Mesenchymal stem cell (in vitro differentiated cells and primary cell): ENCODE measurements around the gene CCDC43.
A peak's percentile ranks its signal among the peaks of the same experiment; 100 is the strongest.
"Not testable (repeated sequence)": the region's sequence is repeated elsewhere in the genome, so short reads cannot be mapped to it uniquely, and the experiment has no call there.

Experiments
- DNase-seq: peaks from one replicate; pipeline ENCODE4 v3.0.0-alpha.2; 2013
- H2AFZ ChIP-seq: one replicate; pipeline ENCODE4 v1.6.1; 2013; ENCODE audit warnings: low read depth, mild to moderate bottlenecking, control low read depth, inconsistent platforms, low read length, moderate library complexity
- H2AK5ac ChIP-seq: 2 replicates; pipeline ENCODE4 v1.6.1; 2013; ENCODE audit warnings: low read length, moderate library complexity, mild to moderate bottlenecking, inconsistent platforms; ENCODE audit not compliant: severe bottlenecking
- H2BK120ac ChIP-seq: one replicate; pipeline ENCODE4 v1.6.1; 2013; ENCODE audit warnings: low read depth, mild to moderate bottlenecking, inconsistent platforms, low read length, moderate library complexity
- H2BK12ac ChIP-seq, 2 experiments: one replicate each; pipeline ENCODE4 v1.6.1; 2013; ENCODE audit warnings: inconsistent platforms in 2 of 2, low read length in 2 of 2, mild to moderate bottlenecking in 2 of 2, moderate library complexity in 2 of 2, control low read depth in 1 of 2
- H2BK15ac ChIP-seq: one replicate; pipeline ENCODE4 v1.6.1; 2013; ENCODE audit warnings: mild to moderate bottlenecking, low read depth, inconsistent platforms; ENCODE audit not compliant: poor library complexity, severe bottlenecking
- H2BK5ac ChIP-seq: 2 replicates; pipeline ENCODE4 v1.6.1; 2013; ENCODE audit warnings: low read depth, mild to moderate bottlenecking, low read length, control low read depth, inconsistent platforms; ENCODE audit not compliant: poor library complexity, severe bottlenecking
- H3K14ac ChIP-seq, 2 experiments: one replicate each; pipeline ENCODE4 v1.6.1; 2013; ENCODE audit warnings: inconsistent platforms in 2 of 2, low read length in 2 of 2, control low read depth in 1 of 2, mild to moderate bottlenecking in 1 of 2, moderate library complexity in 1 of 2
- H3K18ac ChIP-seq, 2 experiments: one replicate each; pipeline ENCODE4 v1.6.1; 2013; ENCODE audit warnings: inconsistent platforms in 2 of 2, low read length in 2 of 2, control low read depth in 1 of 2, low read depth in 1 of 2, mild to moderate bottlenecking in 1 of 2
- H3K23ac ChIP-seq, 2 experiments: one replicate each; pipeline ENCODE4 v1.6.1; 2013; ENCODE audit warnings: inconsistent platforms in 2 of 2, low read length in 2 of 2, mild to moderate bottlenecking in 2 of 2, moderate library complexity in 2 of 2, control low read depth in 1 of 2
- H3K27ac ChIP-seq: 2 replicates; pipeline ENCODE4 v1.5.1; 2013; ENCODE audit warnings: mild to moderate bottlenecking, moderate library complexity, low read length, control low read depth, inconsistent platforms; ENCODE audit not compliant: poor library complexity, severe bottlenecking
- H3K27me3 ChIP-seq, 2 experiments: 2 replicates each; pipeline versions ENCODE4 v1.6.1 to v1.7.0; 2013; ENCODE audit warnings: low read length in 2 of 2, mild to moderate bottlenecking in 2 of 2, moderate library complexity in 2 of 2, control low read depth in 1 of 2, inconsistent platforms in 1 of 2; ENCODE audit not compliant: control insufficient read depth in 1 of 2, insufficient read depth in 1 of 2
- H3K36me3 ChIP-seq, 2 experiments: 2 replicates each; pipeline versions ENCODE4 v1.6.1 to v1.7.0; 2013; ENCODE audit warnings: low read length in 2 of 2, control low read depth in 1 of 2, inconsistent platforms in 1 of 2, low read depth in 1 of 2, mild to moderate bottlenecking in 1 of 2; ENCODE audit not compliant: insufficient read depth in 2 of 2, control insufficient read depth in 1 of 2
- H3K4ac ChIP-seq, 2 experiments: one replicate each; pipeline ENCODE4 v1.6.1; 2013; ENCODE audit warnings: inconsistent platforms in 2 of 2, low read length in 2 of 2, mild to moderate bottlenecking in 2 of 2, moderate library complexity in 2 of 2, control low read depth in 1 of 2, low read depth in 1 of 2
- H3K4me1 ChIP-seq: 2 replicates; pipeline ENCODE4 v1.6.1; 2013; ENCODE audit warnings: low read depth, low read length, control low read depth; ENCODE audit not compliant: control insufficient read depth, insufficient read depth
- H3K4me2 ChIP-seq: 2 replicates; pipeline ENCODE4 v1.6.1; 2013; ENCODE audit warnings: low read length, mild to moderate bottlenecking, inconsistent platforms; ENCODE audit not compliant: poor library complexity, severe bottlenecking
- H3K4me3 ChIP-seq, 2 experiments: 2 replicates each; pipeline versions ENCODE4 v1.5.1 to v1.7.0; 2013; ENCODE audit warnings: low read length in 2 of 2, mild to moderate bottlenecking in 2 of 2, control low read depth in 1 of 2, low read depth in 1 of 2; ENCODE audit not compliant: insufficient read depth in 1 of 2
- H3K79me1 ChIP-seq: replicated peaks from 2 replicates; pipeline ENCODE4 v1.6.1; 2013; ENCODE audit warnings: mild to moderate bottlenecking, control low read depth, low read length, inconsistent platforms; ENCODE audit not compliant: poor library complexity, severe bottlenecking
- H3K9ac ChIP-seq: 2 replicates; pipeline ENCODE4 v1.7.0; 2013; ENCODE audit warnings: mild to moderate bottlenecking, low read length, moderate library complexity
- H3K9me3 ChIP-seq: 2 replicates; pipeline ENCODE4 v1.7.0; 2013; ENCODE audit warnings: mild to moderate bottlenecking, low read length; ENCODE audit not compliant: control insufficient read depth
- H4K8ac ChIP-seq: one replicate; pipeline ENCODE4 v1.6.1; 2013; ENCODE audit warnings: inconsistent platforms, mild to moderate bottlenecking, low read length, moderate library complexity
- H4K91ac ChIP-seq: one replicate; pipeline ENCODE4 v1.6.1; 2013; ENCODE audit warnings: mild to moderate bottlenecking, low read length, inconsistent platforms
- WGBS: methylation state at CpG from one replicate; pipeline ENCODE4 v1.1.7; 2013; ENCODE audit warnings: mixed read lengths; 5-methylcytosine and 5-hydroxymethylcytosine counted together

CCDC43 gene

DNA sequence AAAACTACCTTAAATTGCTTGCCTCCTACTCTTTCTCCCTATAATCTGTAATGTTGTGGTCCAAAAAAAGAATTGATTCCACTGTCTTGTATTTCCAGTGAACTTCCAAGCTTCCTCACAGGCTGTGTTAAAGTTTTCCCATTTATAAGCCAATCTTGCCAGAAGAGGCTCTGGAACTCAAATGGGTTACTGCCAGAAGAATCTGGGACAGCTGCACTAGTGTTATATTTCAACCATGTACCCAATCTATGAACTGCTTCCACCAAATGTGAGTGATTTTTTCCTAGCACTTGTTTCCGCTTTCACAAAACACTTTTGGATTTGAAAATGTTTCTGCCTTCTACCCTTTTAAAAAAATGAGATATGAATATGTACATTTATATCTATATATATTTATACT is 1.8 kb downstream of the CCDC43 start:
- H4K8ac ChIP-seq: no peak overlapping the region
- no peak overlapping the region for H2AK5ac ChIP-seq
- H3K23ac ChIP-seq: no peak overlapping the region
- peaks cover 8% of the 10 kb centered on the region for H3K4me1 ChIP-seq
- WGBS: no CpG with 5 or more reads among the region's 1 CpG
- H3K9me3 ChIP-seq: no peaks in the 10 kb centered on the region
- no peak for DNase-seq
- H2AFZ ChIP-seq: no peak overlapping the region
- no peak overlapping the region for H3K9ac ChIP-seq
- H3K4me3 ChIP-seq: no peak overlapping the region
- H2BK12ac ChIP-seq: no peak overlapping the region
- no peaks in the 10 kb centered on the region for H3K27me3 ChIP-seq
- no peak overlapping the region for H3K14ac ChIP-seq
- no peak overlapping the region for H2BK15ac ChIP-seq
- no peak overlapping the region for H3K4ac ChIP-seq
- no peak overlapping the region for H2BK120ac ChIP-seq
- H3K4me2 ChIP-seq: no peak overlapping the region
- peaks cover 0 to 19% of the 10 kb centered on the region in 2 experiments for H3K36me3 ChIP-seq
- H3K79me1 ChIP-seq: peaks cover 24% of the 10 kb centered on the region
- H4K91ac ChIP-seq: no peak overlapping the region
- H3K18ac ChIP-seq: no peak overlapping the region
- H2BK5ac ChIP-seq: no peak overlapping the region
- no peak overlapping the region for H3K27ac ChIP-seq

DNA sequence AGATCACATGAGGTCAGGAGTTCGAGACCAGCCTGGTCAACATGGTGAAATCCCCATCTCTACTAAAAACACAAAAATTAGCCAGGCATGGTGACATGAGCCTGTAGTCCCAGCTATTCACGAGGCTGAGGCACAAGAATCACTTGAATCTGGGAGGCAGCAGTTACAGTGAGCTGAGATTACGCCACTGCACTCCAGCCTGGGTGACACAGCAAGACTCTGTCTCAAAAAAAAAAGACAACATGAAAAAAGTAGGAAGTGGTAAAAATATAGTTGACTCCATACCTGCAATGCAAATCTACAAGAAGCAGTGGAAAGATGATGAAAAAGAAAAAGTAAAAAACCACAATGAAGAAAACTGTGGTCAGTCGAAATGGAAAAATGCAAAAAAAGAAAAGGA is 6.3 kb downstream of the CCDC43 start:
- H3K27ac ChIP-seq, DNase-seq, H3K4me1 ChIP-seq, H2BK120ac ChIP-seq, H2AFZ ChIP-seq, H4K8ac ChIP-seq, H3K14ac ChIP-seq, H2BK12ac ChIP-seq, H3K4ac ChIP-seq, H2BK5ac ChIP-seq, H3K18ac ChIP-seq, H3K4me3 ChIP-seq, H2BK15ac ChIP-seq, H3K27me3 ChIP-seq, H4K91ac ChIP-seq, H3K9me3 ChIP-seq, H3K23ac ChIP-seq, H3K9ac ChIP-seq, H2AK5ac ChIP-seq, H3K4me2 ChIP-seq: not testable (repeated sequence)
- Histone ChIP-seq H3K36me3 (peaks cover 10 to 59% of the 10 kb centered on the region in 2 experiments), H3K79me1 (peaks cover 19% of the 10 kb centered on the region)
- WGBS: 96% methylated on average over 3 of the region's 4 CpGs

DNA sequence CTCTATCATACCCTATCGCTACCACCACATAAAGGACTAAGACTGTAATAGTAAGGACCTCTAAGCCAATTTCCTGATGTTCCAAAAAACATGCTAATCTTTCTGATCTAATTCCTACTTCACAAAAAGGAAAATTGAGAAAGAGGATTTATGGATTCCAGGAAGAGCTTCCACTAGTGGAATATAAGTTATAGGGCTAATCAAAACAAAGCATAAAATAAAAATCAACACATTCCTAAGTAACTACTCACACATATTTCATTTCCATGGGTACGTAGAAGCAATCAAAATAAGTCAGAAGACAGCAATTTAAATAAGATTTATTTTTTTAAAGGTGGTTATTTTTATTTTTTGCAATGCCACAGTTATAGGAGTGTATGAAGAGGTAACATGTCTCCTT is 12.4 kb downstream of the CCDC43 start:
- no peak overlapping the region for H3K4ac ChIP-seq
- H2BK120ac ChIP-seq: no peak overlapping the region
- H3K27ac ChIP-seq: no peak overlapping the region
- DNase-seq: peak; percentile 12
- peaks cover 10 to 43% of the 10 kb centered on the region in 2 experiments for H3K36me3 ChIP-seq
- H4K8ac ChIP-seq: no peak overlapping the region
- no peak overlapping the region for H3K9ac ChIP-seq
- H3K9me3 ChIP-seq: no peaks in the 10 kb centered on the region
- no peak overlapping the region for H2AFZ ChIP-seq
- no peak overlapping the region for H3K4me2 ChIP-seq
- no peak overlapping the region for H2AK5ac ChIP-seq
- WGBS: 100% methylated on average over 1 of the region's 2 CpGs
- H3K4me1 ChIP-seq: no peaks in the 10 kb centered on the region
- H4K91ac ChIP-seq: no peak overlapping the region
- H3K14ac ChIP-seq: no peak overlapping the region
- no peak overlapping the region for H3K18ac ChIP-seq
- H2BK5ac ChIP-seq: no peak overlapping the region
- H2BK12ac ChIP-seq: no peak overlapping the region
- H2BK15ac ChIP-seq: no peak overlapping the region
- H3K27me3 ChIP-seq: no peaks in the 10 kb centered on the region
- H3K4me3 ChIP-seq: no peak overlapping the region
- H3K79me1 ChIP-seq: peaks cover 7% of the 10 kb centered on the region
- H3K23ac ChIP-seq: no peak overlapping the region

DNA sequence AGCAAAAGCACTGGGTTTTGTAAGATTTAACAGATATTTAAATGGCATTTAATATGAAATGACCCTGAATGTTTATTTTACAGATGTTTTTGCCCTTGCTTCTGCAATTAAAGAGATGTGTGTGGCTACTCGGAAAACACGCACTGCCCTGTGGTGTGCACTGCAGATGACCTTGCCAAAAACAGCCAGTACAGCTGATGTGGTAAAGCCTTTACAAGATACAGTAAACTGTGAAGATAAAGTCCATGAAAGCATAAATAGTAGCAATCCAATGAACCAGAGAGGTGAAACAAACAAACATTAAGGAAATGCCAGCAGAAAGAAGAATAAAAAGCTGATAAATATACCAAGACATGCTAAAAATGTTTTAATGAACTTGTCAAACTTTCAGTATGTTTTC is 15.7 kb downstream of the CCDC43 start:
- Histone ChIP-seq H3K4me3 (no peak overlapping the region), H3K9me3 (no peaks in the 10 kb centered on the region), H3K9ac (no peak overlapping the region), H2BK12ac (no peak overlapping the region), H3K27ac (no peak overlapping the region), H3K79me1 (peaks cover 3% of the 10 kb centered on the region), H3K23ac (no peak overlapping the region), H2BK5ac (no peak overlapping the region), H3K14ac (no peak overlapping the region), H2AFZ (no peak overlapping the region), H3K36me3 (peaks cover 2 to 13% of the 10 kb centered on the region in 2 experiments), H2BK120ac (no peak overlapping the region), H3K4me2 (no peak overlapping the region), H4K91ac (no peak overlapping the region), H4K8ac (no peak overlapping the region), H2AK5ac (no peak overlapping the region), H3K27me3 (no peaks in the 10 kb centered on the region), H3K4ac (no peak overlapping the region), H3K4me1 (no peaks in the 10 kb centered on the region), H3K18ac (no peak overlapping the region), H2BK15ac (no peak overlapping the region)
- no peak for DNase-seq
- 88% methylated on average over 2 of the region's 2 CpGs for WGBS
